Activated CD8-positive, alpha-beta T cell treated with anti-CD3 and anti-CD28 coated beads for 36 hours (primary cell): ENCODE data around the gene ITGB1BP1. TPM values are rescaled to one million over a fixed set of nuclear protein-coding genes. Genes with fewer than 3 reads are reported as not detected.

Experiments
- ATAC-seq: fragments of 200-7000 bp; cut with Tn5 transposase; one replicate; pipeline ENCODE4 v1.10.0; 2021; ENCODE audit warnings: mild to moderate bottlenecking, moderate library complexity
- CTCF ChIA-PET: fragments of 350-600 bp; sonication (Branson Sonifier 250); formaldehyde crosslinking; loops from one replicate; lab custom pipeline; 2021; ENCODE audit warnings: antibody characterized with exemption; lab: Charles Lee
- POLR2A ChIA-PET: fragments of 350-600 bp; sonication (Branson Sonifier 250); formaldehyde crosslinking; loops from one replicate; lab custom pipeline; 2021; ENCODE audit warnings: antibody characterized with exemption; lab: Charles Lee
- DNase-seq: peaks from one replicate; pipeline ENCODE4 v3.0.0-alpha.2; 2020
- H3K27ac Mint-ChIP-seq: one replicate; pipeline ENCODE4 v1.8.0; 2021; ENCODE audit warnings: mild to moderate bottlenecking, mixed read lengths
- H3K27me3 Mint-ChIP-seq: one replicate; pipeline ENCODE4 v1.8.0; 2021; ENCODE audit warnings: mixed read lengths
- H3K36me3 Mint-ChIP-seq: one replicate; pipeline ENCODE4 v1.8.0; 2021; ENCODE audit warnings: low read depth, mixed read lengths
- H3K4me1 Mint-ChIP-seq: one replicate; pipeline ENCODE4 v1.8.0; 2021; ENCODE audit warnings: low read depth, mixed read lengths
- H3K4me3 Mint-ChIP-seq: one replicate; pipeline ENCODE4 v1.8.0; 2021; ENCODE audit warnings: mild to moderate bottlenecking, moderate library complexity, mixed read lengths
- H3K9me3 Mint-ChIP-seq: one replicate; pipeline ENCODE4 v1.8.0; 2021; ENCODE audit warnings: mixed read lengths
- intact Hi-C: fragments of 100-400 bp; cut with micrococcal nuclease; formaldehyde crosslinking; loops from one replicate; pipeline ENCODE4 v1.10.0; 2022
- total RNA-seq, 2 experiments: library from RNA; stranded (reverse); gene quantifications; one replicate each; pipeline ENCODE4 v1.2.3, GENCODE V29; 2021
- TF ChIP-seq, protein P1 (sequence below): fragments of 200-600 bp; IDR thresholded peaks from one replicate; pipeline ENCODE4 v1.8.0; 2022; ENCODE audit warnings: antibody characterized with exemption, mild to moderate bottlenecking

ITGB1BP1 gene
- total RNA-seq, 2 experiments from 2014 or later, result 111 to 117 TPM

DNA sequence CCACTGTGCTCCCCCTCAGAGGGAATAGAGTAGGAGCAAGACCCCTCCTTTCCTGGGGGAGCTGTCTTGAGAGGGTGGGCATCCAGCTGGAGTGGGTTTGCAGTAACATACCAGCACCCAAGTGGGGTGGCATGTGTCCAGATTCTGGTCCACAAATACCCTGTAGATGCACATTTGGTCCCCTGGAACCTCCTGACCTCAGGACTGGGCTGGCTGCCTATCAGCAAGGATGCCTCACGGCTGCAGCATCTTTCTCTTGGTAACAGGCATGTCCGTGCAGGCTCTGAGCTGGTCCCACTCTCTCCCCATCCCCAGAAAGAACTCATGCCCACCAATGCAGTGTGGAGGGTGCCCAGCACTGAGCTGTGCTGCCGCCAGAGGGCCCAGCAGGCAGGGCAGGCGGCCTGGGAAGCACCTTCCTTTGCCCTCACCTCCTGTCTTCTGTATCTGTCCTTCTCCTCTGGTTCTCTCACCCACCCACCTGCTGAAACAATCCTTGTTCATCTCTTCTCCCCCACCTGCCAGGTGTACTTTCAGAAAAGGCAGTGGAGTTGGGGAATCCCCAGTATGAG is 47.4 kb downstream of the ITGB1BP1 start:
- Mint-ChIP-seq H3K36me3 (no peaks in the 10 kb centered on the region), H3K4me1 (no peaks in the 10 kb centered on the region), H3K27ac (no peak overlapping the region), H3K4me3 (no peak overlapping the region), H3K9me3 (no peaks in the 10 kb centered on the region), H3K27me3 (peaks cover 2% of the 10 kb centered on the region)
- ChIA-PET POLR2A (no interaction called here), CTCF (no interaction called here)
- ATAC-seq (no peak), DNase-seq (no peak)
- TF ChIP-seq, protein P1, sequence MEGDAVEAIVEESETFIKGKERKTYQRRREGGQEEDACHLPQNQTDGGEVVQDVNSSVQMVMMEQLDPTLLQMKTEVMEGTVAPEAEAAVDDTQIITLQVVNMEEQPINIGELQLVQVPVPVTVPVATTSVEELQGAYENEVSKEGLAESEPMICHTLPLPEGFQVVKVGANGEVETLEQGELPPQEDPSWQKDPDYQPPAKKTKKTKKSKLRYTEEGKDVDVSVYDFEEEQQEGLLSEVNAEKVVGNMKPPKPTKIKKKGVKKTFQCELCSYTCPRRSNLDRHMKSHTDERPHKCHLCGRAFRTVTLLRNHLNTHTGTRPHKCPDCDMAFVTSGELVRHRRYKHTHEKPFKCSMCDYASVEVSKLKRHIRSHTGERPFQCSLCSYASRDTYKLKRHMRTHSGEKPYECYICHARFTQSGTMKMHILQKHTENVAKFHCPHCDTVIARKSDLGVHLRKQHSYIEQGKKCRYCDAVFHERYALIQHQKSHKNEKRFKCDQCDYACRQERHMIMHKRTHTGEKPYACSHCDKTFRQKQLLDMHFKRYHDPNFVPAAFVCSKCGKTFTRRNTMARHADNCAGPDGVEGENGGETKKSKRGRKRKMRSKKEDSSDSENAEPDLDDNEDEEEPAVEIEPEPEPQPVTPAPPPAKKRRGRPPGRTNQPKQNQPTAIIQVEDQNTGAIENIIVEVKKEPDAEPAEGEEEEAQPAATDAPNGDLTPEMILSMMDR, result no peak
- intact Hi-C loops, result no loop called here

DNA sequence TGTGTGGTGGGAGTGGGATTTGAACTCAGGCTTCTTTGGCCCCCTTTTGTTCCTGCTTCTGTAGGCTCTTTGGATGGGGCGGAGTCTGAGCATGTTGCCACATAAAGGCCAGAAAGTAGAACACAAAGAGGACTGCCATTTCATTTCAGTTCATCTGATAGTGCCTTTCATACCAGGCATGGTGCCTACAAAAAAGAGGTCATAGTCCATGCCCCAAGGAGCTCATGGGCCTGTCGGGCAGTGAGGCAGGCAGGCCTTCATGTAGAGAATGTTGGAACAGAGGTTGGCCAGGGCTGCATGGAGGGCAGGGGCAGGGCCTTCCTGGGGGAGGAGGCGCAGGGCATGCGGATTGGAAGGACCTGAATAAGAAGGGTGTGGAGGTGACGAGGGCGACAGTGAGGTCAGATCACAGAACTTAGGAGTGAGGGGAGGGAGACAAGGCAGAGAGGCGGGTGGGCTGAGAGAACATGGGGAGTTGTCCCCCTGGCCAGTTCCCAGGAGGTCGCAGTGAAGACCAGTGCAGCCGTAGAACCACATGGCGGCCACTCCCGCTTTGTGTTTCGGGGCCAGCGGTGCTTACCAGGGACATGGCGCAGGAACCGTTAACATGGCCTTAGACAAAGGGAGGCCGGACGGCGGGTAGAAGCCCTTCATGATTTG is 49.1 kb downstream of the ITGB1BP1 start:
- H3K27me3 Mint-ChIP-seq, result peaks cover 4% of the 10 kb centered on the region
- TF ChIP-seq, protein P1, result no peak
- no peaks in the 10 kb centered on the region for H3K4me1 Mint-ChIP-seq
- H3K36me3 Mint-ChIP-seq, result no peaks in the 10 kb centered on the region
- intact Hi-C loops, result loop anchor here (5.0 kb wide), 1 partner anchor 567 kb away; no protein-coding TSS in a partner anchor
- ChIA-PET CTCF (no interaction called here), POLR2A (no interaction called here)
- H3K4me3 Mint-ChIP-seq, result no peak overlapping the region
- ATAC-seq (no peak), DNase-seq (no peak)
- H3K27ac Mint-ChIP-seq, result no peak overlapping the region
- H3K9me3 Mint-ChIP-seq, result no peaks in the 10 kb centered on the region

DNA sequence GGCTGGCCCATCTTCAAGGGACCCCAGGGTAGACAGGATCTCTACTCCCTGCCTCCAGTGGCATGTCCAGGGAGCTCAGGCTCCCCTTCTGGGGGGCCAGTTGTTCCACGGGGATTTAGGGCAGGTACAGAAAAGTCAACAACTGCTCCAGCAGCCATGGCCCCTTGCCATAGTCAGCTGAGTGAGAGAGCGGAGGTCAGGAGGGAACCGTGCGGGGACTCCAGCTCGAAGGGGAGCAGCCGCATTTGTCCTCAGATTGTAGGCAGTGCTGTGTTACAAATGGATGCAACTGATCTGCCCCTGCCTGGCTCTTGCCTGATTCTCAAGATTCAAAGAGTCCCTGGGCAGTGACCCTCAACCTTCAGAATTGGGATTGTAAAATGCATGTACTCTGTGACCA is 49.9 kb downstream of the ITGB1BP1 start:
- intact Hi-C loops, result loop anchor here (5.0 kb wide), 1 partner anchor 566 kb away; no protein-coding TSS in a partner anchor

DNA sequence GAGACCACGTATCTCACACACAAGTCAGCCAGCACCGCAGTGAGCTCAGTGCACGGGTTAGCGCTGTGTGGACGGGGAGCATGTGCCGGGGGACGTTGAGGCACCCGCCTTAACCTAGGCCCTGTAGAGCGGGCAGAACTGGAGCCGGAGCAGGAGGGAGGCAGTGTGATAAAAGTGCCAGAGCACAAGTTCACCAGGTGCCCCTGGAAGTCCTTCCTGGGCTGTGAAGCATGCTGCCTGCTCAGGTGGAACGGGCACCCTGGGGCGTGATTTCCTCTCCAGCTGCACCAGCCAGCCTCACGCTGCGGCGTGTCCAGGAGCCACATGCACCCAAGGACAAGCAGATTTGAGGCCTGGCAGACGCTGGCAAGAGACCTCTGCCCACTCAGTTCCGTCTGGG is 50.3 kb downstream of the ITGB1BP1 start:
- CTCF ChIA-PET, result no interaction called here
- H3K27me3 Mint-ChIP-seq, result peaks cover 4% of the 10 kb centered on the region
- H3K9me3 Mint-ChIP-seq, result no peaks in the 10 kb centered on the region
- ATAC-seq (no peak), DNase-seq (no peak)
- TF ChIP-seq, protein P1, result no peak
- no peaks in the 10 kb centered on the region for H3K4me1 Mint-ChIP-seq
- POLR2A ChIA-PET, result no interaction called here
- H3K27ac Mint-ChIP-seq, result no peak overlapping the region
- intact Hi-C loops, result loop anchor here (5.0 kb wide), 1 partner anchor 566 kb away; no protein-coding TSS in a partner anchor
- no peak overlapping the region for H3K4me3 Mint-ChIP-seq
- no peaks in the 10 kb centered on the region for H3K36me3 Mint-ChIP-seq

More for the DNA sequence above, 49.9 kb downstream of the ITGB1BP1 start:
- Mint-ChIP-seq H3K27ac (no peak overlapping the region), H3K36me3 (no peaks in the 10 kb centered on the region), H3K9me3 (no peaks in the 10 kb centered on the region), H3K4me3 (no peak overlapping the region), H3K27me3 (peaks cover 4% of the 10 kb centered on the region), H3K4me1 (no peaks in the 10 kb centered on the region)
- CTCF ChIA-PET, result no interaction called here
- POLR2A ChIA-PET, result no interaction called here
- DNase-seq (no peak), ATAC-seq (no peak)
- TF ChIP-seq, protein P1, result no peak

DNA sequence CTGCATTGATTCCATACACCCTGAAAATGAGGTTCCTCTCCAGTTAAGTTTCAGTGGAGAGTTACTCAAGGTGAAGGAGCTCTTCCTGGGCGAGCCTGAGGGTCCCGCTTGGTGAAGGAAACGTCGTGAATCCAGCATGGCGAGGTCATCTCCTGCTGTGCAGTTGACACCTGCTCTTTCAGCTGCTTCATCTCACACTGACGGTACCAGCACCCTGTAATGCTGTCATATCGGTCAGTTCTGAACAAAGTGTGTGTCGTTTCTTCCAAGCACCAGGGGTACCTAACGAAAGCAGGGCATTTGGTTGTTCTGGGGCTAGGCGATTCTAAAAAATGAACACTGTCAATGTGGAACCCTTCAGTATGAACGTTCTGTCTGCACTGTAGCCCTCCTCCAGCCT is 52.6 kb downstream of the ITGB1BP1 start:
- TF ChIP-seq, protein P1, result no peak
- ChIA-PET POLR2A (no interaction called here), CTCF (interaction anchor here (1.1 to 2.0 kb wide), 7 partner anchors 11 to 231 kb away, joined by 3 to 6 read pairs (median 5); no protein-coding TSS in a partner anchor)
- H3K9me3 Mint-ChIP-seq, result no peaks in the 10 kb centered on the region
- no peak for DNase-seq
- intact Hi-C loops, result loop anchor here (5.0 kb wide), 1 partner anchor 563 kb away; no protein-coding TSS in a partner anchor
- H3K4me3 Mint-ChIP-seq, result no peak overlapping the region
- H3K36me3 Mint-ChIP-seq, result no peaks in the 10 kb centered on the region
- no peak overlapping the region for H3K27ac Mint-ChIP-seq
- no peaks in the 10 kb centered on the region for H3K4me1 Mint-ChIP-seq
- ATAC-seq, result no peak
- peaks cover 4% of the 10 kb centered on the region for H3K27me3 Mint-ChIP-seq
